Panc1 (cell line): ENCODE data around the gene FGFRL1.

ENCODE experiments used
- CTCF ChIP-seq: fragments of 450-650 bp; IDR thresholded peaks from 2 replicates; pipeline ENCODE4 v1.5.1; 2017; ENCODE audit warnings: mild to moderate bottlenecking
- POLR2AphosphoS5 ChIP-seq: IDR thresholded peaks from 2 replicates; pipeline ENCODE4 v1.6.1; 2012; ENCODE audit warnings: mild to moderate bottlenecking, low read depth, low read length, moderate library complexity
- REST ChIP-seq, 2 experiments: IDR thresholded peaks; 2 replicates each; pipeline ENCODE4 v1.6.1; 2011 to 2012; ENCODE audit warnings: low read depth in 2 of 2, control low read depth in 1 of 2, low read length in 1 of 2, mild to moderate bottlenecking in 1 of 2, moderate library complexity in 1 of 2; ENCODE audit not compliant: insufficient read depth in 1 of 2

- TF ChIP-seq CTCF (no peak), POLR2AphosphoS5 (no peak), REST (IDR thresholded peaks at IDR 0.05; ENCODE audit: insufficient read depth in 1 of 2, low read depth in 2 of 2, low read length in 1 of 2) (no peak)
Measured at GRCh38 chr4:1001561-1002130, 9.8 kb upstream of the FGFRL1 start.
